ENCODE measurements around the gene PTPRN2. TPM values are rescaled to one million over a fixed set of nuclear protein-coding genes. Genes with fewer than 3 reads are reported as not detected.

PTPRN2 gene
- total and polyA plus RNA-seq, 2 of the 8 experiments (the other 6 are each of a cell fraction or from before 2014, with no cell fraction given), result 2.6 to 4.5 TPM

- Histone ChIP-seq H3K23ac (ENCODE audit: insufficient read length) (no peak overlapping the region), H3K4me2 (ENCODE audit: insufficient read depth in 1 of 2, low read depth in 2 of 2, low read length in 2 of 2) (no peak overlapping the region), H3K56ac (replicated peaks; ENCODE audit: insufficient read length, low read depth, low read length) (no peak overlapping the region), H4K8ac (ENCODE audit: extremely low read depth, insufficient read depth, low read length) (no peak overlapping the region), H3K27me3 (replicated peaks in 1 of 4; ENCODE audit: control insufficient read depth in 3 of 4, extremely low read depth in 1 of 4, insufficient read depth in 3 of 4, low read length in 3 of 4) (peaks cover 1 to 22% (median 16%) of the 10 kb centered on the region in 4 experiments), H2BK12ac (ENCODE audit: low read depth, low read length) (no peak overlapping the region), H2BK5ac (ENCODE audit: low read depth, low read length) (no peak overlapping the region), H3K4me3 (ENCODE audit: extremely low read depth in 1 of 4, insufficient read depth in 2 of 4, low read depth in 3 of 4, low read length in 4 of 4) (no peak overlapping the region), H3K4ac (replicated peaks; ENCODE audit: insufficient read length, low read depth, low read length) (no peak overlapping the region), H3K23me2 (ENCODE audit: low read depth, low read length) (peaks cover 3% of the 10 kb centered on the region; the same call in 1 of the 2 replicates), H3K9me3 (ENCODE audit: insufficient read depth in 2 of 2, low read depth in 1 of 2, low read length in 1 of 2) (peaks cover 13 to 14% of the 10 kb centered on the region in 2 experiments), H2BK120ac (replicated peaks; ENCODE audit: low read depth, low read length) (no peak overlapping the region), H3K79me1 (ENCODE audit: low read depth, low read length) (no peaks in the 10 kb centered on the region), H3K36me3 (ENCODE audit: control insufficient read depth in 2 of 4, insufficient read depth in 4 of 4, low read length in 3 of 4) (no peaks in the 10 kb centered on the region; a peak in 2 of 8 replicates), H4K20me1 (replicated peaks in 1 of 2; ENCODE audit: control insufficient read depth in 1 of 2, insufficient read depth in 2 of 2, low read length in 2 of 2) (peaks cover 0 to 3% of the 10 kb centered on the region in 2 experiments), H3K18ac (ENCODE audit: extremely low read depth, low read length) (no peak overlapping the region), H3K9ac (replicated peaks in 1 of 4; ENCODE audit: extremely low read depth in 1 of 4, low read depth in 3 of 4, low read length in 3 of 4) (no peak overlapping the region), H2AK5ac (ENCODE audit: low read depth, low read length) (no peak overlapping the region), H2BK20ac (ENCODE audit: low read length) (no peak overlapping the region), H4K5ac (ENCODE audit: insufficient read length, low read depth, low read length) (no peak overlapping the region), H3K14ac (ENCODE audit: insufficient read length) (no peak overlapping the region), H2BK15ac (ENCODE audit: low read length) (no peak overlapping the region), H2AFZ (ENCODE audit: low read length) (no peak overlapping the region), H3K79me2 (ENCODE audit: control insufficient read depth in 1 of 2, insufficient read depth in 2 of 2, low read length in 2 of 2) (no peaks in the 10 kb centered on the region), H3K4me1 (replicated peaks in 1 of 4; ENCODE audit: control insufficient read depth in 3 of 4, insufficient read depth in 4 of 4, low read length in 3 of 4) (peaks cover 0 to 3% (median 0%) of the 10 kb centered on the region in 4 experiments; a peak in 2 of 7 replicates), H3K27ac (ENCODE audit: low read depth, low read length) (no peak overlapping the region), H4K91ac (replicated peaks; ENCODE audit: insufficient read length, low read length) (no peak overlapping the region)
- ChIA-PET POLR2A (ENCODE audit: partially characterized antibody) (no interaction called here), CTCF (ENCODE audit: partially characterized antibody) (interaction anchor here (1.3 kb wide), 1 partner anchor 14 kb away, joined by 3 read pairs; no protein-coding TSS in a partner anchor)
- 92% methylated on average over 6 of the region's 6 CpGs; no CpG with 5 or more reads in 1 of the 2 experiments for WGBS, 2 experiments (ENCODE audit: extremely low coverage in 1 of 2, insufficient coverage in 1 of 2, insufficient read length in 1 of 2, insufficient replicate concordance in 2 of 2, low coverage in 1 of 2, low lambda C conversion rate in 2 of 2, missing lambda C conversion rate in 1 of 2)
- no peak for DNase-seq (ENCODE audit: low read depth in 1 of 2, low spot score in 2 of 2)
- no peak for FAIRE-seq
- no peak for TF ChIP-seq SP1 (IDR thresholded peaks at IDR 0.05; ENCODE audit: low read depth, low read length)
- TF ChIP-seq JUN (IDR thresholded peaks at IDR 0.05; ENCODE audit: low read depth, low read length), result no peak
- TF ChIP-seq PHF8 (conservative IDR thresholded peaks at IDR 0.05; ENCODE audit: low read depth, low read length), result no peak
- TF ChIP-seq SIN3A (conservative IDR thresholded peaks at IDR 0.05 in 1 of 2, IDR thresholded peaks at IDR 0.05 in 1 of 2; ENCODE audit: low read depth in 1 of 2, low read length in 2 of 2), result no peak
- TF ChIP-seq FOSL1 (IDR thresholded peaks at IDR 0.05; ENCODE audit: insufficient read depth, low read depth, low read length), result no peak
- no peak for TF ChIP-seq ATF3 (IDR thresholded peaks at IDR 0.05; ENCODE audit: insufficient read depth, low read depth, low read length)
- no peak for TF ChIP-seq TAF1 (IDR thresholded peaks at IDR 0.05; ENCODE audit: low read depth, low read length)
- no peak for TF ChIP-seq RAD21 (IDR thresholded peaks at IDR 0.05 in 1 of 2, conservative IDR thresholded peaks at IDR 0.05 in 1 of 2; ENCODE audit: low read depth in 2 of 2, low read length in 2 of 2)
- TF ChIP-seq USF2 (IDR thresholded peaks at IDR 0.05; ENCODE audit: low read length), result no peak
- no peak for TF ChIP-seq TEAD4 (IDR thresholded peaks at IDR 0.05; ENCODE audit: low read depth, low read length)
These were observed 5.5 kb downstream of the PTPRN2 start for GRCh38 chr7:158582089-158582456.

Data from H1 (cell line).